ENCODE measurements around the gene ALDH1A1.

DNA sequence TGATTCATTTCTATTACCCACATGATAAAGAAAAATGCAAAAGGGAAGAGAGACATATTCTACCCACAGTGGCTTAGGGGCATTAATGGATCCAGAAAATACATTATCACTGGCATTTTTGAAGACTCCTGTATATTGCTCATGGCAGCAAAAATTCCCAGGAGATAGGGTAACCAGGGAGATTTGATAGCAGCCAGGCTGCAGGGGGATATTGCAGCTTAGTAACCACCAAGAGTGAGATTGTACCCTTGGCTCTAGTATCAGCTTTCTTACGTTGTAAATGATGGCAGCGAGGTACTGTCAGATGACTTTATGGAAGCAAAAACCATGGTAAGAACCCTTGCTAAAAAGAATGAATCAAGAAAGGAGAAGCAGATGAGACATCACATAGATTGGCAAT is 19.8 kb upstream of the ALDH1A1 start:
- TF ChIP-seq GATA3 (IDR thresholded peaks at IDR 0.05; ENCODE audit: low read depth, low read length) (no peak), GATA2 (IDR thresholded peaks at IDR 0.05; ENCODE audit: low read depth, low read length) (no peak)

Data from SH-SY5Y (cell line).